Measurements from ENCODE around the gene LRRC8D. TPM values are rescaled to one million over a fixed set of nuclear protein-coding genes. Genes with fewer than 3 reads are reported as not detected.

Gene LRRC8D
- total and polyA plus RNA-seq, 2 experiments from 2014 or later: 23.6 to 48.8 TPM

DNA sequence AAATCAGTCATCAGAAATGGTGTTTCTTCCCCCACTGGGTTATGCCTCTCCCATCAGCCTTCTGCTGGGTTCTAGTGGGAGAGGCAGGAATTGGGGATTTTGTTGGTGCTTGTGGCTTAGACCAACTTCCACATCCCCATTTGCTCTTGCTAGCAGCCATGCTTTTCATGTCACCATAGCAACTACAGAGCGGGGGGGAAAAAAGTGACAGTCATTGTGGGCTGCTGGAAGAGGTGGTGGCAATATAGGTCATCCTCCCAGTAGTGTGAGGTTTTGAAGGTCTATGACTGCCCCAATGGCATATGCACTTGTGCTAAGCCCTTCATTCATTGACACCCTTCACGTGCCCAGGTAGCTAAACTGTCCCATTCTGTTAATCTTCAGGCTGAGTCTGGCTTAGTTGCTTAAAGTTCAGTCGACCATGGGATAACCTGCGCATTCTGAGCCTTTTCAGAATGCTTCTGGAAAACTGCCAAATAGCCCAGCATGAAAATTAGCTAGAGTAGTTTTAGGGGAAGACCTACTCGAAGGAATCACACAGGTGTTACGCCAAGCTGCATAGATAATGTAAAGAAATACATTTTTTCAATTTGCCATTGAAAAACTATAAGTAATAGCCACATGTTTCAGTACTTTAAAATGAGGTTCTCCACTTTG is 120.4 kb downstream of the LRRC8D start:
- H3K4me3 Mint-ChIP-seq: no peak overlapping the region
- no peaks in the 10 kb centered on the region for H3K36me3 Mint-ChIP-seq (ENCODE audit: low read depth)
- peak overlapping the region; percentile 66; the same call in 1 of the 2 replicates for H3K27ac Mint-ChIP-seq
- no peaks in the 10 kb centered on the region; the same call in 1 of the 2 replicates for H3F3A ChIP-seq (replicated peaks; ENCODE audit: low read depth)
- peaks cover 45% of the 10 kb centered on the region for H3K4me1 ChIP-seq (ENCODE audit: insufficient read depth)
- H3K9me2 ChIP-seq (ENCODE audit: insufficient read depth): no peaks in the 10 kb centered on the region
- no peaks in the 10 kb centered on the region for H3K79me2 ChIP-seq (replicated peaks; ENCODE audit: insufficient read depth)
- no peak overlapping the region for H3K4me3 ChIP-seq
- H3K4me2 ChIP-seq: no peak overlapping the region
- H3K27me3 Mint-ChIP-seq (ENCODE audit: insufficient read depth, low read depth, poor library complexity): peaks cover 4% of the 10 kb centered on the region
- H3K4me1 Mint-ChIP-seq: peaks cover 45% of the 10 kb centered on the region
- DNase-seq (ENCODE audit: low spot score) (no peak), ATAC-seq (no peak)
- H3K27ac ChIP-seq (ENCODE audit: low read depth): 0 out of 2 replicates have a peak overlapping the region, but pooled peaks have one; percentile 22
- H3K27me3 ChIP-seq (ENCODE audit: insufficient read depth): peaks cover 3% of the 10 kb centered on the region; the same call in 1 of the 2 replicates
- no peaks in the 10 kb centered on the region for H4K20me1 ChIP-seq (replicated peaks; ENCODE audit: insufficient read depth)
- no peaks in the 10 kb centered on the region for H3K36me3 ChIP-seq (ENCODE audit: insufficient read depth)
- no peak overlapping the region for H2AFZ ChIP-seq
- TF ChIP-seq ETS1 (IDR thresholded peaks at IDR 0.05) (no peak), ZNF462 (CRISPR knock-in tag; IDR thresholded peaks at IDR 0.05) (no peak), EZH2phosphoT487 (IDR thresholded peaks at IDR 0.05; ENCODE audit: unreplicated experiment) (no peak), STAT1 (IDR thresholded peaks at IDR 0.05; ENCODE audit: unreplicated experiment) (no peak), CREB1 (CRISPR knock-in tag; IDR thresholded peaks at IDR 0.05; ENCODE audit: low read depth) (no peak), CTCF (conservative IDR thresholded peaks at IDR 0.05; ENCODE audit: low read depth in 2 of 2) (no peak), NANOG (IDR thresholded peaks at IDR 0.05; ENCODE audit: borderline replicate concordance) (no peak), EZH2 (IDR thresholded peaks at IDR 0.05; ENCODE audit: low read depth, unreplicated experiment) (no peak), JUNB (IDR thresholded peaks at IDR 0.05; ENCODE audit: unreplicated experiment) (no peak), ZNF114 (CRISPR knock-in tag; IDR thresholded peaks at IDR 0.05) (no peak), POLR2AphosphoS5 (IDR thresholded peaks at IDR 0.05; ENCODE audit: low read depth) (no peak), ZNF331 (CRISPR knock-in tag; IDR thresholded peaks at IDR 0.05; ENCODE audit: low read depth) (no peak)
- TF ChIP-seq, protein P1, sequence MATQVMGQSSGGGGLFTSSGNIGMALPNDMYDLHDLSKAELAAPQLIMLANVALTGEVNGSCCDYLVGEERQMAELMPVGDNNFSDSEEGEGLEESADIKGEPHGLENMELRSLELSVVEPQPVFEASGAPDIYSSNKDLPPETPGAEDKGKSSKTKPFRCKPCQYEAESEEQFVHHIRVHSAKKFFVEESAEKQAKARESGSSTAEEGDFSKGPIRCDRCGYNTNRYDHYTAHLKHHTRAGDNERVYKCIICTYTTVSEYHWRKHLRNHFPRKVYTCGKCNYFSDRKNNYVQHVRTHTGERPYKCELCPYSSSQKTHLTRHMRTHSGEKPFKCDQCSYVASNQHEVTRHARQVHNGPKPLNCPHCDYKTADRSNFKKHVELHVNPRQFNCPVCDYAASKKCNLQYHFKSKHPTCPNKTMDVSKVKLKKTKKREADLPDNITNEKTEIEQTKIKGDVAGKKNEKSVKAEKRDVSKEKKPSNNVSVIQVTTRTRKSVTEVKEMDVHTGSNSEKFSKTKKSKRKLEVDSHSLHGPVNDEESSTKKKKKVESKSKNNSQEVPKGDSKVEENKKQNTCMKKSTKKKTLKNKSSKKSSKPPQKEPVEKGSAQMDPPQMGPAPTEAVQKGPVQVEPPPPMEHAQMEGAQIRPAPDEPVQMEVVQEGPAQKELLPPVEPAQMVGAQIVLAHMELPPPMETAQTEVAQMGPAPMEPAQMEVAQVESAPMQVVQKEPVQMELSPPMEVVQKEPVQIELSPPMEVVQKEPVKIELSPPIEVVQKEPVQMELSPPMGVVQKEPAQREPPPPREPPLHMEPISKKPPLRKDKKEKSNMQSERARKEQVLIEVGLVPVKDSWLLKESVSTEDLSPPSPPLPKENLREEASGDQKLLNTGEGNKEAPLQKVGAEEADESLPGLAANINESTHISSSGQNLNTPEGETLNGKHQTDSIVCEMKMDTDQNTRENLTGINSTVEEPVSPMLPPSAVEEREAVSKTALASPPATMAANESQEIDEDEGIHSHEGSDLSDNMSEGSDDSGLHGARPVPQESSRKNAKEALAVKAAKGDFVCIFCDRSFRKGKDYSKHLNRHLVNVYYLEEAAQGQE (IDR thresholded peaks at IDR 0.05; ENCODE audit: unreplicated experiment): no peak
- H3K9me3 Mint-ChIP-seq: no peaks in the 10 kb centered on the region
